GM21423 (cell line): ENCODE measurements around the gene RBM12.

Source experiments
- ATAC-seq: cut with Tn5 transposase; IDR thresholded peaks from one replicate; pipeline ENCODE4 v1.9.1; 2021; ENCODE audit warnings: mild to moderate bottlenecking, moderate library complexity; ENCODE audit not compliant: unreplicated experiment

Gene RBM12

DNA sequence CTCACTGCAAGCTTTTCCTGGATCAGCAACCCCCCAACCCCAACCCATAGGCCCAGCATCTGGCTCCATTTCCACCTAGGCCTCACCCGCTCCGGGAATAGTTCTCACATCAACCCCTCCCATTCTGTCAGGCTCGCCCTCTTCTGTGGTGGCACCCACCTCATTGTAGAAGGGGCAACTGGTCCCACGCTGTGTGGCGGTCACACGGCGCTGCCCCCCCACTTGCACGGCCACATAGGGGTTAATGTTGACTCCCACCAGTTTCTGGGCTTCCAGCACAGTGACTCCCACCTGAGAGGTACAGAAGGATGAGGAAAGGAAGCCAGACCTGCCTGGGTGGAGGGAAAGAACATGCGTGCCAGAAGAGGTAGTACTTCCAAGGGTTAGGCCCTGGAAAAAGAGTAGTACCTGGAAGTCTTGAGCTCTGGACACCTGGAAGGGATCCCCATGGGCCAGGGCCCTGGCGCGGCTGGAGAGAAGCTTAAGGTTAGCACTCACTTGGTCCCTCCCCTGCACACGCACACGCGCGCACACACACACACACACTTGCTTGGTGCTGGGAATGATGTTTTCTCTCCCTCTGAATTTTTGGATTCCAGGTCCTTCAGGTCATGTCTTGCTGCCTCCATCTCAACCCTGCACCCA lies 61.7 kb downstream of the RBM12 start:
- no peak for ATAC-seq

DNA sequence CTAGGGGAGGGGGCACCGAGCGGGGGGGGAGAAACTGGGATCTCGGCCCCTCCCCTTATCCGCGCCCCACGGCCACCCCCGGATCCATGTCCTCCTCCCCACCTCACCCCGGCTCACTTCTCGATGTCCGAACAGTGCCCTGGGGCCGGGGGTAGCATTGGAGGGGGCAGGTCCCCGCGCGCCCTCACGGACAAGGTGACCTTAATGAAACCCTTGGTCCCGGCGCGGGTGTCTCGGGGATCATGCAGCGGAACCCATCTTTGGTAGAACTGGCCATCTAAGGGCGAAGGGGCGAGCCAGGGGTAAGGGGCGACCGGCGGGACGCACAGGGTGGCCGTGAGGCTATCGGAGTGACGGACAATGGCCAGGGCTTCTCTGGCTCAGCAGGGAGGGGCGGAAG lies 62.7 kb downstream of the RBM12 start:
- ATAC-seq, result no peak

DNA sequence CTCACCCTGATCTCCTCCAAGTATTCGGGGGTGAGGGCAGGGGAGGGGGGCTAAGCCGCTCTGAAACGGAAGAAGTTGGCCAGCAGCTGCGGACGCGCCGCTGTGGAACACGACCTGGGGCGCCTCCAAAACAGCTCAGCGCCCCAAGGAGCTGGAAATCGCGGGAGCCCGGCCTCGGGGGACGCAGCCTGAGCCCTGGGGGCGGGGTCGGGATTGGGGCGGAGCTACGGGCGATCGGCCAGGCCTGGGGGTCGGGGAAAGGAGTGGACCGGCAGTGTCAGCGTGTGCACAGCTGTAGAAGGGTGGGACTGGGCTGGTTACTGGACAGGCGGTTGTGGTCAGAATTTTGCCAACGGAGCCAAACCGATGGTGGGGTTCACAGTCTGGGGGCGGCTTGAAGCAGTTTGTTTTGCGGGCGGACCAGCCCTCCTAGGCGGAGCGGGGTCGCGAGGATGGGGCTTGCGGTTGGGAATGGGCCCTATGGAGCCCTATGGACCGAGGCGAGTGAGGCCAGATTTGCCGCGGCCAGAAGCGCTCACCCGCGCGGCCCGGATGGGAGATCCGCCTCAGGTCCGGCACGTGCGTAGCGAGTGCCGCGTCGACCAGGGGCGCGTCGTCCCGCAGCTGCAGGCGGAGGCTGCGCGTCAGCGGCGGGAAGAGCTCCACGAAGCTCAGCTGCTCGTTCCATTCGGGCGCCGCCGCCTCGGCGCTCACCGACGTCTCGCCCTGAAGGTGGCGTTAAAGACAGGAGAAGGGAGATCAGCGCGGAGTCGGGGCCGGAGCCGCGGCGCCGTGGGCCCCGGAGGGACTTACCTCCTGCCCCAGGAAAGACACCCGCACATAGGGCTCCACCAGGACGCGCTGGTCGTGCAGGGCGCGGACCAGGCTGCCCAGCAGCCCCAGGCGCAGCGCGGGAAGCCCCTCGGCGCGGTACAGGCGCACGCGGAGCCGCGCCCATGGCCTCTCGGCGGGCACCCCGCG lies 63.4 kb downstream of the RBM12 start:
- no peak for ATAC-seq

DNA sequence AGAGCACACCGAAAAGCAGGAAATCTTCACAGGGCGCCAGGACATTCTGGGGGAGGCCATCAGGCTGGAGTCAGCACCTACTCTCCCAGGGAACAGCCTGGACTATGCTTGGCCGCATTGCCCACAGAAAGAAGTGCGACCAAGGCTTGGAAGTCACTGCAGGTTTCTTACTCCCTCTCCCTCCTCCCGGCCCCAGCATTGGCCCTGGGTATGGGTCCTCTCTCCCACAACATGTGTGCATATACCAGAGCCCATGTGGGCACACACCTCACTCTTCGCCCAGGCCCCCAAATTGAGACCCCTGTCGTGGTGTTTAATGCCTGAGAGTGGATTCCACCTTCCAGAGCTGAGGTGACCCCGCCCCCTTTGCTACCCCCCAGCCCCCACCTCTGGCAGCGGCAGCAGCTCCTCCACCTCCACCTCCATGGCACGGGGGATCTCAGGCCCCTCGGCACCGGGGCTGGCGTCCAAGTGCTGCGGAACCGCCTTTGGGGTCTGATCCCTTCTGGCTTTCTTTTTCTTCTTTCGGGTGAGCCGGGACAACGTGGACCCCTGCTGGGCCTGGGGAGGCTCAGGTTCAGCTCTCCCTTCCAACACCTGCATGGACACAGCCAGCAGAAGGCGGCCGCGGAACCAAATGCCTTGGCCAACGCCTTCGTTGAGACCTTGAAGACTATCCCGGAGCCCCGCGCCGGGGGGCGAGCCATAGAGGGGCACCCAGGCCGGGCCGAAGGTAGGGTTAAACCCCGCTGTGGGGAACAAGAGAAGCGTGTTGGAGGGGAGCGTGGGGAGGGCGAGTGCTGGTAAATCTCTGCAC lies 64.3 kb downstream of the RBM12 start:
- ATAC-seq, result no peak

DNA sequence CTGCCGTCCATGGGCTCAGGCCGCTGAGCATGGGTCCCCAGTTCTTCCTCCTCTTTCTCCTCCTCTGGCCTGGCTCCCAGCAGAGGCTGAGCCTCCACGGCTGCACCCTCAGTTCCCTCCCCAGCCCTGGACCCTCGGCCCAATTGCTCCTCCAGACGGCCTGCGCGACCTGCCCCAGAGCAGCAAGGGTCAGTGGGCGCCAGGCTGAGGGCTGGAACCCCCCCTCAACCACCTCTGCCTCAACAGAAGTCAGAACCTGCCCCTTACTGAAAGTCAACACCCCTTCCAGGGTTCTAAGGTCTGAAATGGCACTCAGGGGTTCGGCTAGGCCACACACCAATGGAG lies 65.0 kb downstream of the RBM12 start:
- no peak for ATAC-seq
